PC-3 (cell line): Measurements from ENCODE around the gene AADACL4.

Experiments
- EZH2 ChIP-seq: fragments of 300-600 bp; sonication (generic); IDR thresholded peaks from one replicate; pipeline ENCODE4 v1.6.1; 2017; ENCODE audit warnings: antibody characterized with exemption, mild to moderate bottlenecking, low read length; ENCODE audit not compliant: unreplicated experiment
- TF ChIP-seq, protein P1 (sequence below): fragments of 300-600 bp; sonication (generic); conservative IDR thresholded peaks from 2 replicates; pipeline ENCODE4 v1.5.1; 2017; ENCODE audit warnings: antibody characterized with exemption, low read depth, mild to moderate bottlenecking, low read length

DNA sequence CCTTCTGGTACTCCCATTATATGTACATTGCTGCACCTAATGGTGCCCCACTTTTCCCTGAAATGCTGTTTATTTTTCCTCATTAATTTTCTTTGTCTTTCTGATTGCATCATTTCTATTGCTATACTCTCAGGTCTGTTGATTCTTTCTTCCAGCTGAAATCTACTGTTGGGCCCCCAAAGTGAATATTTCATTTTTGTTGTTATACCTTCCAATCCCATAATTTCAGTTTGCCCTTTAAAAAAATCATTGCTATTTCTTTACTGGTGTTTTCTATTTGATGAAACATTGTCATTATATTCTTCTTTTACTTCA, 3.0 kb upstream of the AADACL4 start:
- TF ChIP-seq, protein P1, sequence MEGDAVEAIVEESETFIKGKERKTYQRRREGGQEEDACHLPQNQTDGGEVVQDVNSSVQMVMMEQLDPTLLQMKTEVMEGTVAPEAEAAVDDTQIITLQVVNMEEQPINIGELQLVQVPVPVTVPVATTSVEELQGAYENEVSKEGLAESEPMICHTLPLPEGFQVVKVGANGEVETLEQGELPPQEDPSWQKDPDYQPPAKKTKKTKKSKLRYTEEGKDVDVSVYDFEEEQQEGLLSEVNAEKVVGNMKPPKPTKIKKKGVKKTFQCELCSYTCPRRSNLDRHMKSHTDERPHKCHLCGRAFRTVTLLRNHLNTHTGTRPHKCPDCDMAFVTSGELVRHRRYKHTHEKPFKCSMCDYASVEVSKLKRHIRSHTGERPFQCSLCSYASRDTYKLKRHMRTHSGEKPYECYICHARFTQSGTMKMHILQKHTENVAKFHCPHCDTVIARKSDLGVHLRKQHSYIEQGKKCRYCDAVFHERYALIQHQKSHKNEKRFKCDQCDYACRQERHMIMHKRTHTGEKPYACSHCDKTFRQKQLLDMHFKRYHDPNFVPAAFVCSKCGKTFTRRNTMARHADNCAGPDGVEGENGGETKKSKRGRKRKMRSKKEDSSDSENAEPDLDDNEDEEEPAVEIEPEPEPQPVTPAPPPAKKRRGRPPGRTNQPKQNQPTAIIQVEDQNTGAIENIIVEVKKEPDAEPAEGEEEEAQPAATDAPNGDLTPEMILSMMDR, result no peak
- TF ChIP-seq EZH2, result no peak
